Astrocyte (in vitro differentiated cells and primary cell): ENCODE results near the gene GABRA1. TPM values are rescaled to one million over a fixed set of nuclear protein-coding genes. Genes with fewer than 3 reads are reported as not detected.

Experiments used
- DNase-seq: peaks from one replicate; pipeline ENCODE4 v3.0.0-alpha.2; 2010; ENCODE audit warnings: low read depth
- FAIRE-seq: peaks from 2 replicates; lab custom pipeline; 2011; peaks lifted over from hg19 to GRCh38; lab: Jason Lieb, UNC
- H2AFZ ChIP-seq: 2 replicates; pipeline ENCODE4 v1.6.0; 2012; ENCODE audit warnings: low read depth, low read length, inconsistent platforms
- H3K27ac ChIP-seq: 2 replicates; pipeline ENCODE4 v1.5.1; 2011; ENCODE audit warnings: low read depth, low read length, inconsistent platforms
- H3K27me3 ChIP-seq: 2 replicates; pipeline ENCODE4 v1.6.0; 2011; ENCODE audit warnings: low read length, inconsistent platforms; ENCODE audit not compliant: insufficient read depth
- H3K36me3 ChIP-seq: 2 replicates; pipeline ENCODE4 v1.5.1; 2011; ENCODE audit warnings: low read length, inconsistent platforms; ENCODE audit not compliant: insufficient read depth
- H3K4me1 ChIP-seq: 2 replicates; pipeline ENCODE4 v1.5.1; 2011; ENCODE audit warnings: low read length, inconsistent platforms; ENCODE audit not compliant: insufficient read depth
- H3K4me2 ChIP-seq: 2 replicates; pipeline ENCODE4 v1.6.0; 2012; ENCODE audit warnings: low read length, inconsistent platforms
- H3K4me3 ChIP-seq: 2 replicates; pipeline ENCODE4 v1.5.1; 2011; ENCODE audit warnings: low read depth, mild to moderate bottlenecking, low read length, inconsistent platforms; ENCODE audit not compliant: insufficient read depth
- H3K79me2 ChIP-seq: 2 replicates; pipeline ENCODE4 v1.6.0; 2012; ENCODE audit warnings: mild to moderate bottlenecking, low read length, inconsistent platforms; ENCODE audit not compliant: insufficient read depth
- H3K9ac ChIP-seq: 2 replicates; pipeline ENCODE4 v1.6.0; 2012; ENCODE audit warnings: mild to moderate bottlenecking, low read length, inconsistent platforms
- H3K9me3 ChIP-seq: 2 replicates; pipeline ENCODE4 v1.5.1; 2012; ENCODE audit warnings: low read depth, mild to moderate bottlenecking, low read length, inconsistent platforms; ENCODE audit not compliant: insufficient read depth
- H4K20me1 ChIP-seq: 2 replicates; pipeline ENCODE4 v1.6.0; 2012; ENCODE audit warnings: low read length, inconsistent platforms; ENCODE audit not compliant: insufficient read depth
- H3K27ac Mint-ChIP-seq: one replicate; pipeline ENCODE4 v1.8.0; 2021; ENCODE audit warnings: mild to moderate bottlenecking, mixed read lengths; ENCODE audit not compliant: unreplicated experiment
- H3K27me3 Mint-ChIP-seq: one replicate; pipeline ENCODE4 v1.8.0; 2021; ENCODE audit warnings: low read depth, mixed read lengths; ENCODE audit not compliant: unreplicated experiment
- H3K36me3 Mint-ChIP-seq: one replicate; pipeline ENCODE4 v1.8.0; 2021; ENCODE audit warnings: low read depth, mixed read lengths; ENCODE audit not compliant: unreplicated experiment
- H3K4me1 Mint-ChIP-seq: one replicate; pipeline ENCODE4 v1.8.0; 2021; ENCODE audit warnings: low read depth, mixed read lengths; ENCODE audit not compliant: unreplicated experiment
- H3K4me3 Mint-ChIP-seq: one replicate; pipeline ENCODE4 v1.8.0; 2021; ENCODE audit warnings: mild to moderate bottlenecking, moderate library complexity, mixed read lengths; ENCODE audit not compliant: unreplicated experiment
- H3K9me3 Mint-ChIP-seq: one replicate; pipeline ENCODE4 v1.8.0; 2021; ENCODE audit warnings: mild to moderate bottlenecking, mixed read lengths; ENCODE audit not compliant: unreplicated experiment
- CTCF ChIP-seq: IDR thresholded peaks from 2 replicates; pipeline ENCODE4 v1.5.1; 2011; ENCODE audit warnings: low read depth, mild to moderate bottlenecking, inconsistent platforms, low read length, moderate library complexity; ENCODE audit not compliant: insufficient read depth
- EZH2 ChIP-seq: IDR thresholded peaks from 2 replicates; pipeline ENCODE4 v1.6.1; 2012; ENCODE audit warnings: mild to moderate bottlenecking, low read length, inconsistent platforms; ENCODE audit not compliant: insufficient read depth
- total RNA-seq: library from RNA; stranded (reverse); gene quantifications from 2 replicates; pipeline ENCODE4 v1.2.1, GENCODE V29; 2021

GABRA1 gene
- total RNA-seq, 1 donor from 2014 or later: 0.32 TPM

DNA sequence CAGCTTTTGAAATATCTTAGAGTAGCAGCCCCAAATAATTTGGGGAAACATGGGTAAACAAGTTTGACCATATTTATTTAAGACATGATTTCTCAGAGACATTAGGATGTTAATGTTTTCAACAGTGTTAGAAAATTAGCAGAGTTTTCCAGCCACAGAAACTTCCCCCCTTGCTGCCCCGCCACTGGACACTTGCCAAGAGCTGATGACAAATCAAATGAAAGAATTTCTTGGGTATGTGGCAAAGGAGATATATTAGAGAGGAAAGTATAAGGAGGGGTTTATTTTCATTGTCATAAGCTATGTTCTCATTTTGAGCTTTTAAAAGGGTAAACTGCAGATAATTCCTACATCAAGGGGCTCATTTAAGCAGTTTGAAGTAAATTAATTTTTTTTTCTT is 15.9 kb downstream of the GABRA1 start:
- no peaks in the 10 kb centered on the region for H3K4me1 ChIP-seq
- H2AFZ ChIP-seq: no peak overlapping the region
- no peak for TF ChIP-seq CTCF
- no peak for TF ChIP-seq EZH2
- H3K36me3 Mint-ChIP-seq: no peaks in the 10 kb centered on the region
- no peak overlapping the region for H3K9ac ChIP-seq
- FAIRE-seq: no peak
- H3K4me3 Mint-ChIP-seq: no peak overlapping the region
- H3K9me3 ChIP-seq: peaks cover 4% of the 10 kb centered on the region
- H3K4me1 Mint-ChIP-seq: no peaks in the 10 kb centered on the region
- no peaks in the 10 kb centered on the region for H4K20me1 ChIP-seq
- no peak overlapping the region for H3K4me2 ChIP-seq
- H3K9me3 Mint-ChIP-seq: no peaks in the 10 kb centered on the region
- DNase-seq: no peak
- H3K27ac ChIP-seq: no peak overlapping the region
- H3K4me3 ChIP-seq: no peak overlapping the region
- no peaks in the 10 kb centered on the region for H3K27me3 Mint-ChIP-seq
- H3K27me3 ChIP-seq: no peaks in the 10 kb centered on the region
- no peak overlapping the region for H3K27ac Mint-ChIP-seq
- no peaks in the 10 kb centered on the region for H3K36me3 ChIP-seq
- no peaks in the 10 kb centered on the region for H3K79me2 ChIP-seq

DNA sequence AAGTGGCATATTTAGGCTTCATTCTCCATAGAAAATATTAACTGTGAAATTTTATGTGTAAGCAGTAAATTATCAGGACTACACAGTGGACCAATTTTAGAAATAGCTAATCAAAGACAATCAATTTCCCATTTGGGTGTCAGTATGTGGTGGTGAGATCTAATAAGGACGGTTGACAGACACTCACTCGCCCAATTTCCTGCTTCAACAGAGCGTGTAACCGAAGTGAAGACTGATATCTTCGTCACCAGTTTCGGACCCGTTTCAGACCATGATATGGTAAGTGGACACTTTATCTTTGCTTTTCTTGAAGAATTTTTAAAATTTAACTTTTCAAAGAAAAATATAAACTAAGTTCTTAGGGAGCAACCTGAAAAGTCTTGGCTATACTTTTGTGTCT is 17.6 kb downstream of the GABRA1 start:
- peaks cover 4% of the 10 kb centered on the region for H3K9me3 ChIP-seq
- no peaks in the 10 kb centered on the region for H4K20me1 ChIP-seq
- H3K4me2 ChIP-seq: no peak overlapping the region
- no peaks in the 10 kb centered on the region for H3K27me3 ChIP-seq
- Mint-ChIP-seq H3K4me3 (no peak overlapping the region), H3K4me1 (no peaks in the 10 kb centered on the region), H3K27me3 (no peaks in the 10 kb centered on the region), H3K9me3 (no peaks in the 10 kb centered on the region), H3K36me3 (no peaks in the 10 kb centered on the region), H3K27ac (no peak overlapping the region)
- TF ChIP-seq CTCF (no peak), EZH2 (no peak)
- no peak overlapping the region for H3K4me3 ChIP-seq
- FAIRE-seq (no peak), DNase-seq (no peak)
- H3K27ac ChIP-seq: no peak overlapping the region
- H3K4me1 ChIP-seq: no peaks in the 10 kb centered on the region
- no peak overlapping the region for H3K9ac ChIP-seq
- H2AFZ ChIP-seq: no peak overlapping the region
- no peaks in the 10 kb centered on the region for H3K79me2 ChIP-seq
- H3K36me3 ChIP-seq: no peaks in the 10 kb centered on the region

DNA sequence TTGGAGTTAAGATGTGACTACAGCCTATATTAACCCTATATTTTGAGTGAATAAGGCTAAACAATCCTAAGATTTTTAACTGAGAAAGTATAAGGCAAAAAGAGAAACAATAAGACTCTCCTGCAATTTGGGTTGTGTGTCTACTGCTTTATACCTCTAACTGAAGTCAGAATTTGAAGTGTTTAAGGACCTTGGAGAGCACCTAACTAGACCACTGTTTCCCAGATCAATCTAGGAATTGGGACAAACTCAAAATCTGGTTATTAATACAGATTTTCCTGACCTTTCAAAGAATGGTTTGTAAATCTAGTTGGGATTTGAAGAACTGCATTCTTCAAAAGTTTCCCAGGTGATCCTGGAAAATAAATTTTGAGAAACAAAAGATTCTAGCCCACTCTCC is 42.1 kb downstream of the GABRA1 start:
- FAIRE-seq: no peak
- Histone ChIP-seq H3K4me1 (no peaks in the 10 kb centered on the region), H4K20me1 (no peaks in the 10 kb centered on the region), H3K4me2 (no peak overlapping the region), H3K79me2 (no peaks in the 10 kb centered on the region), H3K4me3 (no peak overlapping the region), H3K9me3 (no peaks in the 10 kb centered on the region), H2AFZ (no peak overlapping the region), H3K36me3 (no peaks in the 10 kb centered on the region), H3K27ac (no peak overlapping the region), H3K9ac (no peak overlapping the region), H3K27me3 (no peaks in the 10 kb centered on the region)
- no peaks in the 10 kb centered on the region for H3K36me3 Mint-ChIP-seq
- no peak overlapping the region for H3K27ac Mint-ChIP-seq
- H3K27me3 Mint-ChIP-seq: no peaks in the 10 kb centered on the region
- DNase-seq: no peak
- TF ChIP-seq CTCF (no peak), EZH2 (no peak)
- H3K4me3 Mint-ChIP-seq: no peak overlapping the region
- H3K9me3 Mint-ChIP-seq: no peaks in the 10 kb centered on the region
- no peaks in the 10 kb centered on the region for H3K4me1 Mint-ChIP-seq
